Ramos (cell line): ENCODE data around the gene IQGAP2.

Source experiments
- in situ Hi-C: fragments of 300-500 bp; cut with MboI; formaldehyde crosslinking; loops from one replicate; pipeline ENCODE4 v1.14.3; 2022; ENCODE audit warnings: low sequenced_read_pairs; ENCODE audit not compliant: unreplicated experiment

IQGAP2 gene

DNA sequence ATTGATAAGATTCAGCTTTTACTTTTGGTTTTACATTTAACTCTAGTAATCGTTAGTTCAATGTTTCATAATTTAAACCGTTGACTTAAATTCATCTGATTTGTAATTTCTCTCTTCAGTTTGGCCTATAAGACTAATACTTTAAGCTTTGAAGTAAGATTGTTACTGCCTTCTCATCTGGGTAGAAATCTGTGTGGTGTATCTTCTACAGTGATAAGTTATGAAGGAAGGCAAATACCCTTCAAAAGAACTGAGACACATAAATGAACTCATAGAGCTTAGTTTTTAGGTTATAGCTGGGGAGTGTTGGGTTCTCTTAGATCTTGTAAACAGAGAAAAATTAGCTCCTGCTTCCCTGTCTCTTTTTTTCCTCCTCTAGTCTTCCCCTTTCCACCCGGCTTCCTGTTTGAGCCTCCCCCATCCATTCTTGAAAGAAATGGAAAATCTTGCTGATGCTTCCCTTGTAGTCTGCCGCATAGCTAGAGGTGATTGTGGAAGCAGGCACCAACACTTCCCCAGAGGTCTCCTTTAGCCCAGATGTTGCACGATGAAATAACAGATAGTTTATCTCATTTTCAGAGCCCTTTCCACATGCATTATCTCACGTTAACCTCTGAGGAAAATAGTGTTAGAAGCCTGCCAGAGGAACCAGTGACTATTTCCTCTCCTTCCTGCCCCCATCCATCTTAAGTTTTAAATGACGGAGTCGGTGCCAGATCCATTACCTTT, 222.2 kb downstream of the IQGAP2 start:
- in situ Hi-C loops: no loop called here

DNA sequence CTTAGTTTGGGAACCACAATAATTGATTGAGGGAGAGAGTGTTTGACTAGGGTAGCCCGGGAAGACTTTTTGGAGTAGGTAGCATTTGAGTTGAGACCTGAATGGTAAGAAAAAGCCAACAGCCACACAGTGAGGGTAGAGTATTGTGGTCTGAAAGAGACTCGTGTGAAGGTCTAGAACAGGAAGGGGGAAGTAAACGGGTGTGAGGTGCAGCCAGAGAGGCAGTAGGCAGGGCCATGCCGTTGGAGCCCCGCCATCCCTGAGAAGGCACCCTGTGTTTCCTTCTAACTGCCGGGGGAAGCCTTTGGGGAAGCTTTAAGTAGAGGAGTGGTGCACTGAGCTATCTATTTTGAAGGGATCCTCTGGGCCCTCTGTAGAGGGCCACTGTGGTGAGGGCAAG, 223.7 kb downstream of the IQGAP2 start:
- in situ Hi-C loops: no loop called here

DNA sequence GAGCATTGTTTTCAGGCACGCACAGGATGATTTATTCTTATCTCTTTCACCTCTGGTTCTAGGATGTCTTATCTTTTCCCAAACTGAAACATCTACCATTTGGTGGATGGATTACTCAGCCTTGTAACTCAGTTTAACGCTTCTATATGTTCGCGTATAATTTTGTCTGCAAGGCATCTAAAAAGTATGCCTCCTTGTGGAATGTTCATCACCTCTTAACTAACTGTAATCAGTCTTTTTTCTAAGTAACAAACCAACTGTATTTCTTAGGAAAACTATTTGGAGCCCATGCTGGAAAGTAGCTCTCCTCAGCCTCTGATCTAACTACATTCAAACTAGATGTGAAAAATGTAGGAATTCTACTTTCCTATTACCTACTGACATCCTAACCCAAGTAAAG, 231.6 kb downstream of the IQGAP2 start:
- in situ Hi-C loops: no loop called here

DNA sequence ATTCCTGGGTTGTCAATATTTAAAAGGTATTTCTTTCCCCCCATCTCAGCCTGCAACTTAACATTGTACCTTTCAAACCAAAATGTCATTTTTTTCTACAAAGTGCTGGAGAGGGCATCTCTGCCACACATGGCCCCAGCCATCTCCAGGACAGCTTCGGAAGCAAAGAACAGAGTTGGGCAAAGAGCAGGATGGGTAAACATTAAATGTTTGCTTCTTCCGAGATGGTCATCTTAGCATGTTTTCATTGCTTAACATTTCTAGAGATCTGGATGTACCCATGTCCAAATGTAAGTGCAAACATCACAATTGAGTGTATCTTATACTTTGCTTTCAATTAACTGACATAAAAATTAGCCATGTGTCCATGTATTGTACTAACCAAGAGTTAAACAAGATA, 234.4 kb downstream of the IQGAP2 start:
- in situ Hi-C loops: no loop called here

DNA sequence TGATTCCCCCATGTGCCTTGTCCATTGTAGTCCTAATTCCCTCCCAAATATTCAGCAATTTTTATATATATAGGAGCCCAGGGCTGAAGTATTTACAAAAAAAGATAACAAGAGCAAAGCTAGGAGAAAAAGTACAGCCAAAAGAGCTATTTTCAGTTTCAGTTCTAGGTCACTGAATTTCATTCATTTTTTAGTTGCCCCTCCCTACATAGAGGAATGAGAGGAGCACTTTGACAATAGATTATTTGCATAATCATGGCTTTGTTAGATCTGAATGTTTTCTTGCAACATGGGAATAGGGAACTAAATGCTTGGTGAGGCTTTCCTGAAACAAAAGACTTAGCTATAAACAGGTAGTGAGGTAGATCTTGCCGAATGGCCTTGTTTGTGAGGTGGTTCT, 235.4 kb downstream of the IQGAP2 start:
- in situ Hi-C loops: no loop called here

DNA sequence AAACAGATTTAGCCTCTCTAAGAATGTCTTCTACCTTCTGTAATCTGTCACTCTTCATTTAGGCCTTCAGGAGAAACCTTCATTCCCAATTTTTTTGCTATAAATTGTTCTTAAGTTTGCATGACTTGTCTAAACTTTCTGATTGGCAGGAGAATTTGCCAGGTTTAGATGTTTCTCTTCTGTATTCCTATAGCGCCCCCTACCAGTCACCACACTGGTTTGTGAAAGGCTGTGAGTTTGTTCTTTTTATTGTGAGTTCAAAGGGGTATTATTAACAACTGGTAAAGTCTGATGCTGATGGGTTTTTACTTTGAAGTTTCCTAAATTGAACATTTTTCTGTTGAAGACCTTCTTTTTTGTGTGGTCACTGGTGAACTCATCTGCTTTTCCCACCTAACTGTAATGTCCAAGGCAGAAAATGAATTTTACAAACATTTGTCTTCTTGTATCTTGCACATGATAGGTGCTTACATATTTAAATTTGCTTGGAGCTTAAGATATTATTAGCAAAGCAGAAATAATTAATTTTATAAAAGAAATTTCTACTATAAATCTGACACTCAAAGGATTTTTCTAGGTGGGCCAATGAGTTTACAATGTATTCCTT, 238.5 kb downstream of the IQGAP2 start:
- in situ Hi-C loops: no loop called here

DNA sequence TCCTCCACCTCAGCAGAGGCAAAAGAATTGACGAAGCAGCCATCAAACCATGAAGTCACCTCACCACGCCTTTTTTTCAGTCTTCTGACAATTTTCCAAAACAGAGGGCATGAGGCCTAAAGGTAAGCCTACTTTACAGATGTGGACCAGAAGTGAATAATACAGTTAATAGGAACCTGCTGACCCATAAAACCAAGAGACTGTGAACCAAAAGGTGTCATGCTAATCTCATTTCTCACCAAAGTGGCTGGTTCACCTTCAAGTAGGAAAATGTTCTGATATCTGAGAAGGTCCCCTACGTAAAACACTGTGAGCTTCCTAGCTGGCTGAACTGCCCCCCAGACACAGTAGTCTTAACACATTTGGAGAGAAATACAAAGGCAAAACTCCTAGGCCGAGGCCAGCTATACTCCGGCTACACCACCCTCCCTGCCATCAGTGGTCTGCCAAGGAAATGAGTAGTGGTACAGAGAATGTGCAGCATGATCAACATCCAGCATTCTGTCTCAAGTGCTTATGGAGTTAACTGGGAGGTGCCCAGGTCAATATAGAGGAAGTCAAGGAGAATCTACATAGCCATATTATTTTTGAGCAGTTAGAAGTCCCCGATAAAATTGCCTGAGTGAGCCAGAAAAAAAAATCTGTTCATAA, 239.4 kb downstream of the IQGAP2 start:
- in situ Hi-C loops: no loop called here

DNA sequence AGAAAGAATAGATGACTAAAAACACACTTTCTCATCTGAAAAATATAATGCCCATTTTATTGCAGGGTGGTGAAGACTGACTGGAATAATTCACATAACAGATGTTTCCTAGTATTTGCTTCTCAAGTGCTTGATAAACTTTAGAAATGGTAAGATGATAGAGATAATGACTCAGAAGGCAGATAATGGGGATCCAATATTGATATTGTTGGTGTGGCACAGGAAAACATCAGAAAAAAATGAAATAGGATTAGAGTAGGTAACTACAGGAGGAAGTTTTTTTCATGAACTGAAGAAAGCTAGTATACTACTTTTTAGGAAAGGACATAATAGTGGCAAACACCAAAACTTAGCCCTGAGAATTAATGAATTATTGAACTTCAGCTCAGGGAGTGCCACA, 240.3 kb downstream of the IQGAP2 start:
- in situ Hi-C loops: no loop called here

DNA sequence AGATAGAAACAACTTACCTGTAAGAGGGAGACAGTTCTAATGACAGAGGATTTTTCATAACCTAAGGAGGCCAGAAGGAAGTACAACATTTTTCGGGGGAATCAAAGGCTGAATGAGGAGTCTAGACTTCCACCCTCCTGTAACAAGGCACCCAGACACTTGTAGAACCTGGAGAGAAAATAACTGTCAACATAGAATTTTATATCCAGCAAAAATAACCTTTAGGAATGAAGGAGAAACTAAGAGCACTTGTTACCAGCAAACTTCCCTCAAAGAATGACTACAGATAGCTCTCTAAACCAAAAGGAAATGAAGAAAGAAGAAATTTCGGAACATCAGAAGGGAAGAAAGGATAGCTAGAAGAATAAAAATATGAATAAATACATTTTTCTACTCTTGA, 246.1 kb downstream of the IQGAP2 start:
- in situ Hi-C loops: no loop called here

DNA sequence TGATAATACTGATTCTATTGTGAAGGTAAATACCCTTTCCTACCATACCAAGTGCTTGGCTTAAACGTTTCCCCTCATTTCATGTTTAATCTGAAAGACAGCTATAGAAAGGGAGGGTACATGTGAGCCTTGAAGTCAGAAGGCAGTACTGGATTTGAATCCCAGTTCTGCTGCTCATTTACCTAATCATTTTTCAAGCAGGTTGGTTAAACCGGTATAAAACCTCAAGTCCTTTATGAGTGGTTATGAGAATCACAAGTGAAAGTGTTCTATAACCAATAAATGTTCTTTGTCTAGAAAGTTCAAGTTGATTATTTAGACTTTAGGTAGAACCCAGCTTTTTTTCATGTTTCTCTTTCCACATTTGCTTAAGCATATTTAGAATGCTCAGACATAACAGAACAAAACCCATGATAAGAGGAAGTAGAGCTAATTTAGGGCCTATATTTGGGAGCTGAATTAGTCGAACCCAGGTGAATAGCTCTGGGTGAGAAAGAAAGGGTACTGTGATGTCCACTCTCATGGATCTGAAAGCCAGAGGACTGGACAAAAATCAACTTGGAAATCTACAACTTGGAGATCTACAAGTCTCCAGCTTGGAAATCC, 249.8 kb downstream of the IQGAP2 start:
- in situ Hi-C loops: no loop called here

DNA sequence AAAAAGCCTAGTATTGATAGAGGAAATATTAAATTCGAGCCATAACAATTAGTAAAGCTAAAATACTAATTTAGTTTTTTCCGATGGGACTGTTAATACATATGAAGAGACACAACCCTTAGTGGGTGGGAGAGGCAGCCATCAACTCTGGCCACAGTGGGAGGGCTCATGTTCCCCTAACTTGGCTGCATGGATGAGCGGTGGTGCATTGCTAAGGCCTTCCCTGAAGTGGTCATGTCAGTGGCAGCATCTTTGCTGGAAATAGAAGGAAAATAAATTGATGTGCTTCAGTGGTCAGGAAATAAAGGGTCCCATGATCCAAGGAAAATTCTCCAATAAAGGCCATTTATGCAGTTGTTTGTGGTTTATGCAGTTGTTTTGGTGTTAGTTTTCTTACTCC, 254.0 kb downstream of the IQGAP2 start:
- in situ Hi-C loops: no loop called here

DNA sequence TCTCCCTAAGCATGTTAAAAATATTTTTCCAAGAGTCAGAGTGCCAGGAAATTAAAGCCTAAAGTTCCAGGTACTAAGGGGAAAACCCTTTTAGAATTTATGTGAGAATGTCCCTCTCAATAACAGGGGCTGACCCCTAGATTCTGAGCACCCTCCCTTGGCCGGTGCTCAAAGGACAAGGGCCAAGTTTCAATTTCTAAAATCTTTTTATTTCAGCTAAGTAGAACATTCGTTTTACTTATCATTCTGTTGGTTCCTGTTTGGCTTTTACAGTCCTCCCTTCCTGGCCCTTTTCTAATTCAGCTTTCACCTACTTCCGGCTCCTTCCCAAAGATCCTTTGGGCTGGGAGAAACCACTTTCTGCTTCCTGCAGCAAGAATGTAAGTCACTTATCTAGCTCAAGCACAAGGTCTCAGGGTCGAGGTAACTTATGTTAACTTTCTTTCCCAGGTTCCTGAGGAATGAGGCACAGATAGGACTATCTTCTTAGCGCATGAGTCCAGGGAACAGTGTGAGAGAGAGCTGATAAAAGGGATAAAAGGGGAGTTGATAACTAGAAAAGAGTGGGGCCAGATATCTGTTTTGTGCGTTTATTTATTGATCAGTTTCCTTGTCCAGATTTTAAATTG, 254.7 kb downstream of the IQGAP2 start:
- in situ Hi-C loops: no loop called here

DNA sequence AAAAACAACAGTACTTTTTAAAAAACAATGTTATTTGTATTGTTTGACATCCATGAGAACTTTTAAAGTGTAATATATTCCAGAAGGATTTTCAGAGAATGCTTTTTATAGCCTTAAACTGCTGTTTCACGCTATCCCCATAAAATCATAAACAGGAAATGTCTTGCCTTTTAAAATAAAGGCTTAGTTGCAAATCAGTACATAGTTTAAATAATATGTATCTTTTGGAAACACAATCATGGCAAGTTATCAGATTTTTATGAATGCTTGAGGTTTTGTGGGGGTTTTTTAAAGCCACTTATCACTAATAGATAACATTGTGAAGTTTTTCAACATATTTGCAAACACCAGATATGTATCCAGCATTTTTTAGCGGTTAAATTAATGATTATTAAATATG, 257.3 kb downstream of the IQGAP2 start:
- in situ Hi-C loops: no loop called here

DNA sequence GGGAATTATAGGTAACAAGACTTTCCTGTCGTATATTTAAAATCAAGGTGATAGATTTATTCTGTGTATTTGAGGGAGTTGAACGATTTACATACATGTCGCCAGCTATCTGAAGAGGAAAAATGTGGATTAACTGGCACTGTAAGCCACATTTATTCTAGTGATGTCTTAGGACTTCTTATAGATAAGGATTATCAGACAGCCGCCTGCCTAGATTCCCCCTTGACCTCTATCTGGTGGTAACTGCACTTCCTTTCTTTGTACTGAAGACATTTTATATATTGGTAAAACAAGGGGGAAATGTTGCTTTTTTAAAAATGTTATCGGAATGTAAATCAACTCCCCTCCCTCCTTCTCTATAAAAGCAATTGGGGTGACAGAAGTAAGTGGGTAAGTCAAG, 259.4 kb downstream of the IQGAP2 start:
- in situ Hi-C loops: no loop called here

DNA sequence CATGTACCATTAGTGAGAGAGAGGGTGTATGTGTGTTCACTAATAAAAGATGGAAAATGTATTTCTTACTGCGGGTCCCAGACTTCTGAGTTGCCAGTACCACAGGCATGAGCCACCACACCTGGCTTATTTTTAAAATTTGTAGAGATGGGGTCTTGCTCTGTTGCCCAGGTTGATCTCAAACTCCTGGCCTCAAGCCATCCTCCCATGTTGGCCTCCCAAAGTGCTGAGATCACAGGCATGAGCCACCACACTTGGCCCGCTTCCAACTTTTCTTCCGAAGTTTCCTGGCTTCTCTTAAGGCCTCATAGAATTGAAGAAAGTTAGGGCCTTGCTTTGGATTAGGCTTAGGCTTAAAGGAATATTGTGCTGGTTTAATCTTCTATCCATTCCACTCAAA, 260.5 kb downstream of the IQGAP2 start:
- in situ Hi-C loops: no loop called here

DNA sequence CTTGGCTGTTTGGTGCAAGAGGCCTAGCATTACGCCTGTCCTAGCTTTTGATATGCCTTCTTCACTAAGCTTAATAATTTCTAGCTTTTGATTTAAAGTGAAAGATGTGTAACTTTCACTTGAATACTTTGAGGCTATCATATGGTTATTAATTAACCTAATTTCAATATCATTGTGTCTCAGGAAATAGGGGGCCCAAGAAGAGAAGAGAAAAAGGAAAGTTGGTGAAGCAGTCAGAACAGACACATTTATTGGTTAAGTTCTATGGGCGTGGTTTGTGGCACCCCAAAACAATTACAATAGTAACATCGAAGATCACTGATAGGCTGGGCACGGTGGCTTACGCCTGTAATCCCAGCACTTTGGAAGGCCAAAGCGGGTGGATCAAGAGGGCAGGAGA, 261.0 kb downstream of the IQGAP2 start:
- in situ Hi-C loops: no loop called here

DNA sequence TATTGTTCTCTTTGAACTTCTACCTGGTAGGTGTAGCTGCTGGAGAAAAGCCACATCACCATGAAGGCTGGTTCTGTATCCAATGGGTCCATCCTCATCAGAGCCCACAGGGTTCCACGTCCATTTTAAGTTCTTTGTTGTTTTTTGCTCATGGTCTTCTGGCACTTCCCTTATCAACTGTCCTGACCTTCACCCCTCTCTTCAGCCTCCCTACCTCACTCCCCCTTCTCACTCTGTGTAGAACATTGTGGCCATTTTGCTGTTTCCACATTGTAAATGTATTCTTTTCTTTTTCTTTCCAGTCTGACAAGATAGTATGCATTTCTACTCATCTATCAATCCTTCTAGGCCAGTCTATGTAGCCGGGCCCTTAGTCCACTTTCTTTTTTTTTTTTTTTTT, 264.4 kb downstream of the IQGAP2 start:
- in situ Hi-C loops: no loop called here

DNA sequence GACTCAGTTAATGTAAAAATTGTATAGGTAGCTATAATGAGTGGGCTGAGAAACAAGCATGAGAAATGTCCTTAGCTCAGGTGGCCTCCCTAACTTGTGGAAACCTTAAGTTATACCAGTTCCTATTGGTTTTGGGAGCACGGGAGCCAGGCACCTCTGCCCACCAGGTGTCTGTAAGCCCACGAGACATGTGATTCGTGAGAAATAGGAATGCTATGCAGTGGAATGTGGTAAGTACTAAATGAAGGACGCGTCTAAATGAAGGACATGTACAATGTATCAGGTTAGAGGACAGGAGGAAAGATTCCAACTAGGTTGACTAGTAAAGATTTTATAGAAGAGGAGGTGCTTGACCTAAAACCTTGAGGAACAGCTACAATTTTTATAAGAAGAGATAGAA, 266.2 kb downstream of the IQGAP2 start:
- in situ Hi-C loops: no loop called here

DNA sequence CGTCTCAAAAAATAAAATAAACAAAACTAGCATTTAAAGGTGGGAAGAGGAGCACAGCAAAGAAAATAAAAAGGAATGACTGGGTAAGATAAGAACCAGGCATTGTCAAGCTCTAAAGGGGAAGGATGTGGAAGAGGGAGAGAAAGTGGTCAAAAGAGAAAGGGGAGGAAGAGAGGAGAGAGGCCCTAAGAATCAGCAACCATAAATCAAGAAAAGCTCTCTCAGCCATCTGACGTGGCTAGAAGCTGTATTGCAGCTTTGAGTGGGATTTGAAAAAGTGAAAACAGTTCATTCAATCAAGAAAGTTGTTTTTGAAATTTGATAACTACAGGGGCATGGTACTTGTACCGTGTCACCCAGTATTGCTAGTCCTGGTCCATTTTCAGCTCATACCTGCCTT, 267.4 kb downstream of the IQGAP2 start:
- in situ Hi-C loops: no loop called here

DNA sequence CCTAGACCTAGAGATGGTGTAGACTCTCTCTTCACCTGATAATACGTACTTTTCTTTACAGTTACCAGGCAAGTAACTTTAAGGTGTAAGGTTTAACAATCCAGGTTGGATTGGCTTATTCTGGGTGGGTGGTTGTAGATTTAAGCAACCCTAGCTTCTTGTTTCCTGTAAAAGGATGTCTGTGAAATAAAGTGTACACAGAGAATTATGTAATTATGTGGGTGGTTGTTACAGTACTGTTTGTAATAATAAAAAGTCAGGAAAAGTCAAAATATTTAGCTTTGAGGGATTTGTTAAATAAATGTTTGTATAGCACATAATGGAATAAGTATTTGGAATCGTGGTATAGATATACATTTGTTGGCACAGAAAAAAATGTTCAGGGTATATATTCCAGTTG, 269.2 kb downstream of the IQGAP2 start:
- in situ Hi-C loops: no loop called here

DNA sequence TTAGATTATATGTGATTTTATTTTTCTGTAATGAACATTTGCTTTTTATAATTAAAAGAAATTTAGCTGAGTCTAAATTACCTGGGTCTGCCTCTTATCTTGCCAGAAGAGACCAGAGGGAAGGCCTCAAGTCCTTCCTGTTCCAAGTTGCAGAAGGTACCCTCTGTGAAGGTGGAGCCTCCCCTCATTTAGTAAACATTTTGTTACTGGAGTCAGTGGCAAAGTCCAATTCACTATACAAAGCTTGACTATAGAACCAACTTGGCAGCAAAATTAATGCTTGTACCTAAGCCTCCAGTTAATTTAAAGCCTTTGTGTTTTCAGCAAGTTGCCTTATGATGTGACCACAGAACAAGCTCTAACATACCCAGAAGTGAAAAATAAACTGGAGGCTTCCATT, 270.0 kb downstream of the IQGAP2 start:
- in situ Hi-C loops: no loop called here
